Spleen (tissue), 11 donors: ENCODE data around the gene TIE1. TPM values are rescaled to one million over a fixed set of nuclear protein-coding genes. Genes with fewer than 3 reads are reported as not detected.

Experiments used
- DNase-seq: peaks from one replicate; pipeline ENCODE4 v3.0.0-alpha.2; 2020
- H3K27ac ChIP-seq, 8 donors: fragments of 200-600 bp; sonication (generic) in 7 of 8; 1 replicate in 4 of 8; 2 replicates in 4 of 8; pipeline versions ENCODE4 v1.5.0 to v1.8.0; 2016 to 2021; ENCODE audit warnings: inconsistent platforms in 4 of 8, mild to moderate bottlenecking in 4 of 8, moderate library complexity in 1 of 8
- H3K27me3 ChIP-seq, 7 donors: fragments of 200-600 bp; sonication (generic) in 6 of 7; replicated peaks in 1 of 7; 1 replicate in 4 of 7; 2 replicates in 3 of 7; pipeline versions ENCODE4 v1.5.0 to v1.8.0; 2016 to 2021; ENCODE audit warnings: inconsistent platforms in 3 of 7, mild to moderate bottlenecking in 1 of 7
- H3K36me3 ChIP-seq, 6 donors: fragments of 200-600 bp; sonication (generic) in 5 of 6; 1 replicate in 4 of 6; 2 replicates in 2 of 6; pipeline versions ENCODE4 v1.5.0 to v1.8.0; 2016 to 2021; ENCODE audit warnings: inconsistent platforms in 2 of 6
- H3K4me1 ChIP-seq, 6 donors: fragments of 200-600 bp; sonication (generic) in 5 of 6; 1 replicate in 3 of 6; 2 replicates in 3 of 6; pipeline versions ENCODE4 v1.5.0 to v1.8.0; 2016 to 2021; ENCODE audit warnings: inconsistent platforms in 3 of 6
- H3K4me3 ChIP-seq, 8 donors: fragments of 200-600 bp; sonication (generic) in 7 of 8; 1 replicate in 4 of 8; 2 replicates in 4 of 8; pipeline versions ENCODE4 v1.5.0 to v1.8.0; 2016 to 2021; ENCODE audit warnings: inconsistent platforms in 4 of 8, mild to moderate bottlenecking in 4 of 8, moderate library complexity in 2 of 8
- H3K9me3 ChIP-seq, 8 donors: fragments of 200-600 bp; sonication (generic) in 7 of 8; 1 replicate in 4 of 8; 2 replicates in 4 of 8; pipeline versions ENCODE4 v1.5.0 to v1.8.0; 2016 to 2021; ENCODE audit warnings: inconsistent platforms in 4 of 8
- CTCF ChIP-seq, 11 experiments: fragments of 200-600 bp in 7 of 11; fragments of 450-650 bp in 4 of 11; sonication (generic) in 4 of 11; IDR thresholded peaks in 8 of 11; conservative IDR thresholded peaks in 3 of 11; 1 replicate in 7 of 11; 2 replicates in 4 of 11; pipeline versions ENCODE4 v1.4.0 to v1.8.0; 2016 to 2021; ENCODE audit warnings: antibody characterized with exemption in 11 of 11, inconsistent platforms in 4 of 11, mild to moderate bottlenecking in 1 of 11
- POLR2A ChIP-seq, 3 donors: fragments of 450-650 bp; IDR thresholded peaks; one replicate each; pipeline ENCODE4 v1.5.1; 2017; ENCODE audit warnings: antibody characterized with exemption in 3 of 3, mild to moderate bottlenecking in 1 of 3
- POLR2AphosphoS5 ChIP-seq, 3 donors: sonication (generic); formaldehyde crosslinking; IDR thresholded peaks; one replicate each; pipeline ENCODE4 v1.5.1; 2017; ENCODE audit warnings: antibody characterized with exemption in 3 of 3
- WGBS, 5 donors: extraction: QIAGEN DNeasy Blood & Tissue Kit in 3 of 5; methylation state at CpG; one replicate each; pipeline versions ENCODE4 v1.1.5 to v1.1.7; 2013 to 2018; 5-methylcytosine and 5-hydroxymethylcytosine counted together
- intact Hi-C: fragments of 100-400 bp; cut with DNase I; formaldehyde crosslinking; loops from one replicate; pipeline ENCODE4 v1.15.0; 2023; ENCODE audit warnings: low total_unique reads
- polyA plus RNA-seq, 3 donors: library from polyadenylated mRNA; stranded (reverse); fragments of 200-250 nt; gene quantifications; one replicate each; pipeline ENCODE4 v1.2.1, GENCODE V29; 2013
- total RNA-seq, 7 donors: library from RNA; depleted of rRNA in 3 of 7; stranded (reverse); fragments of >200 nt in 3 of 7; fragmentation: NEBNext Ultra II Directional in 4 of 7; extraction: Animal tissue kit (Norgen Biotek cat#: 25700) in 4 of 7; gene quantifications; one replicate each; pipeline versions ENCODE4 v1.1.0 to v1.2.1, GENCODE V29; 2016 to 2021
- donor health status: healthy with polysubstance abuse.
- donor health status: DM: no; HTN: no; CAD: no; lungs with moderate emphysema.
- donor health status: DM: no; HTN: no; CAD: no.
- donor health status: Bipolar disorder and iron deficiency.
- donor health status: healthy.
- donor health status: DM: no; HTN: no; CAD: no.
- donor health status: DM: yes; HTN: yes; CAD: no.

The TIE1 gene
- total and polyA plus RNA-seq, 10 donors: 4.9 to 81.8 (median 55.7) TPM

GRCh38 chr1:43344267-43344850 is 43.6 kb downstream of the TIE1 start:
- Histone ChIP-seq H3K36me3 (no peaks in the 10 kb centered on the region), H3K27me3 (no peaks in the 10 kb centered on the region), H3K9me3 (no peaks in the 10 kb centered on the region), H3K4me1 (peaks cover 0 to under 1% (median 0%) of the 10 kb centered on the region in 6 donors), H3K4me3 (no peak overlapping the region), H3K27ac (no peak overlapping the region)
- intact Hi-C loops: no loop called here
- DNase-seq: no peak
- TF ChIP-seq POLR2A (IDR thresholded peaks at IDR 0.05) (no peak), CTCF (IDR thresholded peaks at IDR 0.05 in 8 of 11, conservative IDR thresholded peaks at IDR 0.05 in 3 of 11) (no peak), POLR2AphosphoS5 (IDR thresholded peaks at IDR 0.05) (no peak)
- 69 to 89% (median 86%) methylated on average over 4 of the region's 4 CpGs for WGBS, 5 donors

GRCh38 chr1:43345120-43345519 is 44.3 kb downstream of the TIE1 start:
- H3K9me3 ChIP-seq: no peaks in the 10 kb centered on the region
- no peak overlapping the region for H3K4me3 ChIP-seq
- WGBS, 5 donors: 64 to 78% (median 70%) methylated on average over 3 of the region's 3 CpGs
- no peak overlapping the region for H3K27ac ChIP-seq
- no peak for DNase-seq
- peaks cover 0 to 7% (median 0%) of the 10 kb centered on the region in 6 donors for H3K4me1 ChIP-seq
- H3K36me3 ChIP-seq: no peaks in the 10 kb centered on the region
- intact Hi-C loops: no loop called here
- TF ChIP-seq CTCF (IDR thresholded peaks at IDR 0.05 in 8 of 11, conservative IDR thresholded peaks at IDR 0.05 in 3 of 11) (no peak), POLR2AphosphoS5 (IDR thresholded peaks at IDR 0.05) (no peak), POLR2A (IDR thresholded peaks at IDR 0.05) (no peak)
- H3K27me3 ChIP-seq: no peaks in the 10 kb centered on the region

GRCh38 chr1:43346636-43347035 is 45.9 kb downstream of the TIE1 start:
- Histone ChIP-seq H3K36me3 (no peaks in the 10 kb centered on the region), H3K27me3 (no peaks in the 10 kb centered on the region), H3K4me1 (peaks cover 0 to 7% (median 0%) of the 10 kb centered on the region in 6 donors), H3K9me3 (no peaks in the 10 kb centered on the region), H3K27ac (no peak overlapping the region), H3K4me3 (no peak overlapping the region)
- TF ChIP-seq CTCF (IDR thresholded peaks at IDR 0.05 in 8 of 11, conservative IDR thresholded peaks at IDR 0.05 in 3 of 11) (no peak), POLR2A (IDR thresholded peaks at IDR 0.05) (no peak), POLR2AphosphoS5 (IDR thresholded peaks at IDR 0.05) (no peak)
- intact Hi-C loops: no loop called here
- DNase-seq: no peak
- WGBS, 5 donors: 86 to 100% (median 94%) methylated on average over 5 of the region's 5 CpGs

- no peak for DNase-seq
- TF ChIP-seq CTCF (IDR thresholded peaks at IDR 0.05 in 8 of 11, conservative IDR thresholded peaks at IDR 0.05 in 3 of 11): no peak
- TF ChIP-seq POLR2A (IDR thresholded peaks at IDR 0.05): no peak
- no peak for TF ChIP-seq POLR2AphosphoS5 (IDR thresholded peaks at IDR 0.05)
- 60 to 88% (median 74%) methylated on average over 9 to 22 of the region's 22 CpGs for WGBS, 5 donors
- H3K4me1 ChIP-seq: peaks cover 0 to 7% (median 0%) of the 10 kb centered on the region in 6 donors
- H3K27ac ChIP-seq: peak overlapping the region; percentile 29 to 89 (median 84)
- H3K27me3 ChIP-seq: no peaks in the 10 kb centered on the region
- H3K9me3 ChIP-seq: no peaks in the 10 kb centered on the region
- peak overlapping the region; percentile 29 to 69 (median 40) for H3K4me3 ChIP-seq
- no peaks in the 10 kb centered on the region for H3K36me3 ChIP-seq
- intact Hi-C loops: no loop called here
Observed at GRCh38 chr1:43348343-43348808, 47.6 kb downstream of the TIE1 start.
